Measurements from ENCODE around the gene STK4.

The STK4 gene

DNA sequence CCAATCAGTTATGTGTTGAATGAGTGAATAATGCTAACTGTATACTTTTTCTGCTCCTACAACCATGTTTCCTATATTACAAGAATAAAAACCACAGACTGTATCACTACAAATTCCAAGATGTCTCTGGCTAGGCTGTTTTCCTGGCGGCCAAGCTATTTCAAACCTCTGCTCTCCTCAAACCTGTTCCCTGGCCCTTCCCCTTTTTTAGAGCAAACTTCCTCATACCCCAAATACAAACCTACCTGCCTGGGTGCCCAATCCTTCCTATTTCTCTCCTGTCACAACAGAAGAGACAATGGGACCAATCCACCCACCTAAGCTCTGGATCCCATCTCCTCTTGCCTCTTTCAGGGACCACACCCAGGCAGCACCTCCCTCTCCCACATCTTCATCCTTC lies 13.6 kb upstream of the STK4 start:
- DNase-seq (ENCODE audit: low spot score): no peak
- Histone ChIP-seq H3K4me3 (no peak overlapping the region), H3K27ac (no peak overlapping the region)
- TF ChIP-seq, protein P1, sequence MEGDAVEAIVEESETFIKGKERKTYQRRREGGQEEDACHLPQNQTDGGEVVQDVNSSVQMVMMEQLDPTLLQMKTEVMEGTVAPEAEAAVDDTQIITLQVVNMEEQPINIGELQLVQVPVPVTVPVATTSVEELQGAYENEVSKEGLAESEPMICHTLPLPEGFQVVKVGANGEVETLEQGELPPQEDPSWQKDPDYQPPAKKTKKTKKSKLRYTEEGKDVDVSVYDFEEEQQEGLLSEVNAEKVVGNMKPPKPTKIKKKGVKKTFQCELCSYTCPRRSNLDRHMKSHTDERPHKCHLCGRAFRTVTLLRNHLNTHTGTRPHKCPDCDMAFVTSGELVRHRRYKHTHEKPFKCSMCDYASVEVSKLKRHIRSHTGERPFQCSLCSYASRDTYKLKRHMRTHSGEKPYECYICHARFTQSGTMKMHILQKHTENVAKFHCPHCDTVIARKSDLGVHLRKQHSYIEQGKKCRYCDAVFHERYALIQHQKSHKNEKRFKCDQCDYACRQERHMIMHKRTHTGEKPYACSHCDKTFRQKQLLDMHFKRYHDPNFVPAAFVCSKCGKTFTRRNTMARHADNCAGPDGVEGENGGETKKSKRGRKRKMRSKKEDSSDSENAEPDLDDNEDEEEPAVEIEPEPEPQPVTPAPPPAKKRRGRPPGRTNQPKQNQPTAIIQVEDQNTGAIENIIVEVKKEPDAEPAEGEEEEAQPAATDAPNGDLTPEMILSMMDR (IDR thresholded peaks at IDR 0.05): no peak

DNA sequence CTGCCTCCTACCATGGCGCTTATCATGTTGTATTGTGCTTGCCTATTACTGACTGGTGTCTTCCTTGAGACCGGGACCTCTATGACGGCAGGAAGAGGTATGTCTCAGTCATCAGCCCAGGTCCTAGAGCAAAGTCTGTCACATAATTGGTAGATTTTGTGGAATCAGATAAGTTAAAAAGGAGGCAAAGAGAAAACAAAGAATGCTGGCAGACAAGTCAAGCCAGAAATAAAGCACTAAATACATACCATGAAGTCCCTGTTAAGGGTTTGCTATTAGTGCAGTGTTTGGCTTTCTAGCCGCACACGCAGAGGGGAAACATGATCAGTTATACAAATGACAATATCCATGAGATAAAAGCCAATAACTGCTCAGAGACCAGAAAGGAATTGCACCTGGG lies 12.1 kb upstream of the STK4 start:
- TF ChIP-seq, protein P1 (IDR thresholded peaks at IDR 0.05): no peak

DNA sequence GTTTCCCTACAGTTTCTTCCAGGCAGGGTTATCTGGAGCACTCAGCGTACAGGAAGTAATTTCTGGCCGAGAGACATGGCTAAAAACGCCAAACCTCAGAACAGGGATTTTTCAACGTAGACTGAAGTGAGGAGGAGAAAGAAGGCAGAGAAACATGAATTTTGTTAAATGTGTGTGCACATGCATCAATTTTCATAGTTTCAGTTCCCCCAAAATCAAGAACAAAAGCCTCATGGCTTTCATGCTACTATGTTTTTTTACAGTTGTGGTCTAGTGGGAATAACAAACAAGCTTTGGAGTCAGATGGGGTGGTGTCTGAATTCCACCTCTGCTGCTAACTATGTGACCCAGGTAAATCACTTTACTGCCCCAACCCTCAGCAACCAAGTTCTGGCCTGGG lies 11.0 kb upstream of the STK4 start:
- Histone ChIP-seq H3K4me3 (no peak overlapping the region), H3K27ac (no peak overlapping the region)
- TF ChIP-seq, protein P1 (IDR thresholded peaks at IDR 0.05): no peak

More for the DNA sequence above, 12.1 kb upstream of the STK4 start:
- no peak for DNase-seq (ENCODE audit: low spot score)
- Histone ChIP-seq H3K27ac (no peak overlapping the region), H3K4me3 (no peak overlapping the region)

DNA sequence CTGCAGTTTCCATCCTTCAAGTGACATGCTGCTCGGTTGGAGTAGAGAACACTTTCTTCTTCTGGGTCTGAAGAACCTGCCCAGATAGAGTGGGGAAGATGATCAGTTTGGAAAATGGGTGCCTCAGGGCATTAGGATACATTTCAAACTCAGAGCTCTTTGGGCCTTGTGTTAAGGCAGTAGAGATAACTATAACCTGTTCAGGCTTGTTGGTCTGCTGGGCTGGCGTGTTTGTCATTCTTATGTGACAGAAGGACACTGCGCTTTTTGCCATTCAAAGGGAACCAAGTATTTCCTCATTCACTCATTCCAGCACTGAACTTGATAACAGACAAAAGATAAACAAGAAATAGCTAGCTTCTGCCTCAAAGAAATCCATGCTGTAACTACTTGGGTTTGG lies 9.9 kb upstream of the STK4 start:
- DNase-seq (ENCODE audit: low spot score): no peak
- Histone ChIP-seq H3K27ac (no peak overlapping the region), H3K4me3 (no peak overlapping the region)
- TF ChIP-seq, protein P1 (IDR thresholded peaks at IDR 0.05): no peak

More for the DNA sequence above, 11.0 kb upstream of the STK4 start:
- no peak for DNase-seq (ENCODE audit: low spot score)

DNA sequence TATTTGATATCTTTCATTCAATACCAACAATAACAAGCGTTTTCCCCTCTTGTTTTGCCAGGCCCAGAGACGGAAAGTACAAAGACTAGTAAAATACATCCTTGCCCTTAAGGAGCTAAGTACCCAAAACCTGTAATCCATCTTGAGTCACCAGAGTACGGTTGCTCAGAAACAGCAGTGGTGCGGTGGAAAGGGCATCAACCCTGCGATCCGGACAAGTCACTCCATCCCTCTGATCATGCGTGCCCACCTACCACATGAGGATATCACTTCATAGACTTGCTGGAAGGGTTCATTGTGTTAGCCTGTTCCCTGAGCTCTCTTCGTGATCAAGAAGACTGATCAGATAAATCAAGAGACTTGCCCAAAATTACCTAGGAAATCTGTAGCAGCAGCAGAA lies 8.0 kb upstream of the STK4 start:
- H3K4me3 ChIP-seq: no peak overlapping the region
- TF ChIP-seq, protein P1 (IDR thresholded peaks at IDR 0.05): no peak
- DNase-seq (ENCODE audit: low spot score): no peak
- H3K27ac ChIP-seq: no peak overlapping the region

DNA sequence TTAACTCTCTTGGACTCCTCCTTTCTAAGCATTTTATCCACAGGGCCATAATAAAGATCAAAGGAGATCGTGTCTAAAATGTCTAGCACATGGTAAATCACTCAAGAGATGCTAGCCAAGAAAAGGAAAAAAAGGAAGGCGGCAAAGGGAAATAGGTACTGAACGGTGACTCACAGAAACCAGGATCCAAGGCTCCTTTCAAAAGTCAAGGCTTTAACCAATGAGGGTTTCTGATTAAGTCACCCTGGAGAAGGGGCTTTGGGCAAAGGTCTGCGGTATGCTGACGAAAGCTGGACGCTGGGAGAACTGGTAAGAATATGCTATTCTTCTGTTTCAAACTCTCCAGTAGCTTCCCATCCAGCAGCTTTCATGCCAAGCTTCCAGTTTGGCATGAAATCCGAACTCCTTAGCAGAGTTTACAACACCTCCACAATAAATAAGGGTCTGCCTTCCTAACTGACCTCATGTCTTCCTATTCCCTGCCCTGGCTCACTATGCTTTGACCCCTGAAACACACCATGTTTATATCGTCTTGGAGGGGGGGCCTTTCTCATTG lies 7.2 kb upstream of the STK4 start:
- no peak for DNase-seq (ENCODE audit: low spot score)
- Histone ChIP-seq H3K4me3 (peak overlapping the region; percentile 95), H3K27ac (peak overlapping the region in 1 of 2 donors; percentile 91)
- TF ChIP-seq, protein P1 (IDR thresholded peaks at IDR 0.05): no peak

DNA sequence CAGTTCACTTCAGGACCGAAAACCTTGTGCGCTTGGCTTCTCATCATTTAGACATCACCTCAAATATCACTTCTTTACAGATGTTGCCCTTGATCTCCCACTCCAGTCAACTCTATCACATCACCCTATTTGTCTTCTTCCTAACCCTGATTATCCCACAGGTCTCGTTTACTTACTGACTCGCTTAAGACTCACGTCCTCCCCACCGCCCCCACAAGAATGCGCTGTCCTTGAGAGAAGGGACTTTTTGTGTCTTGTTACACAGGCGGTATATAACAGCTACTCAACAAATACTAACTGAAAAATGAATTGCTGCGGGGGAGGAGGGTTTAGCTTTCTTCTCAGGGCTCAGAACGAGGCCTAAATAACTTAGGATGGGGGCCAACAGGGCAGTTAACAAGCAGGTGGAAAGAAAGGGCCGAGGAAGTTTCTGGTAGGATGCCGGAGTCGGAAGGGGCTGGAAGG lies 6.6 kb upstream of the STK4 start:
- Histone ChIP-seq H3K27ac (peak overlapping the region; percentile 58 to 91), H3K4me3 (peak overlapping the region; percentile 95)
- no peak for DNase-seq (ENCODE audit: low spot score)
- TF ChIP-seq, protein P1 (IDR thresholded peaks at IDR 0.05): no peak

Data from coronary artery (tissue), 2 donors.